ENCODE results near the gene AKAP9.

- TF ChIP-seq EZH2phosphoT487 (conservative IDR thresholded peaks at IDR 0.05; ENCODE audit: low read length) (no peak), CTCF (IDR thresholded peaks at IDR 0.05; ENCODE audit: insufficient read depth, low read length, poor library complexity, severe bottlenecking) (no peak)
Observed at GRCh38 chr7:91949221-91950009, 8.8 kb downstream of the AKAP9 start.
